ENCODE measurements around the gene KBTBD6. TPM values are rescaled to one million over a fixed set of nuclear protein-coding genes. Genes with fewer than 3 reads are reported as not detected.
"Not testable (repeated sequence)": the region's sequence is repeated elsewhere in the genome, so short reads cannot be mapped to it uniquely, and the experiment has no call there.

KBTBD6 gene
- total RNA-seq, 1 experiment from 2014 or later: 9.2 TPM

DNA sequence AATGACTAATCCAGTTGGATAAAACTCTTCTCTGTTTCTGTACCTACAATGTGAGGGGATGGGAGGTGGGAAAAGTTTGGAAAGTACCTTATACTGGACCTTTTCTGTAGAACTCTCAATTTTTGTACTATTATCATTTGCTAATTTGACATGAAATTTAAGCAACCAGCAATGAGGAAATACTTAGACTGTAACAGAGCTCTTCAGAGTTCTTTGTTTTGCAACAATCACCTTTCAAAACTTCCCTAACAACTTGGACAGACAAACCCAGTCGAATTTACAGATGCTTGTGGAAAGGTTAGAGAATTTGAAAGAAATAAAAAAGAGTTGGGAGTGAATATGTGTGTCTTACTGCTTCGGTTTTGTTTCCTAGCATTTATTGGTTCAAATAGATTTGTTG, 45.0 kb upstream of the KBTBD6 start:
- peaks cover 59% of the 10 kb centered on the region for H3K9me3 Mint-ChIP-seq
- H3K27ac Mint-ChIP-seq: no peak overlapping the region
- H3K27me3 Mint-ChIP-seq (ENCODE audit: low read depth): peaks cover 7% of the 10 kb centered on the region; the same call in 1 of the 2 replicates
- CTCF ChIA-PET: no interaction called here
- POLR2A ChIA-PET: interaction anchor here (0.6 kb wide), 1 partner anchor 33 kb away, joined by 4 read pairs; no protein-coding TSS in a partner anchor
- no peak overlapping the region for H3K4me3 Mint-ChIP-seq
- DNase-seq (ENCODE audit: low spot score): no peak
- TF ChIP-seq, protein P1, sequence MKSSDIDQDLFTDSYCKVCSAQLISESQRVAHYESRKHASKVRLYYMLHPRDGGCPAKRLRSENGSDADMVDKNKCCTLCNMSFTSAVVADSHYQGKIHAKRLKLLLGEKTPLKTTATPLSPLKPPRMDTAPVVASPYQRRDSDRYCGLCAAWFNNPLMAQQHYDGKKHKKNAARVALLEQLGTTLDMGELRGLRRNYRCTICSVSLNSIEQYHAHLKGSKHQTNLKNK (CRISPR knock-in tag; IDR thresholded peaks at IDR 0.05): no peak
- TF ChIP-seq, protein P2, sequence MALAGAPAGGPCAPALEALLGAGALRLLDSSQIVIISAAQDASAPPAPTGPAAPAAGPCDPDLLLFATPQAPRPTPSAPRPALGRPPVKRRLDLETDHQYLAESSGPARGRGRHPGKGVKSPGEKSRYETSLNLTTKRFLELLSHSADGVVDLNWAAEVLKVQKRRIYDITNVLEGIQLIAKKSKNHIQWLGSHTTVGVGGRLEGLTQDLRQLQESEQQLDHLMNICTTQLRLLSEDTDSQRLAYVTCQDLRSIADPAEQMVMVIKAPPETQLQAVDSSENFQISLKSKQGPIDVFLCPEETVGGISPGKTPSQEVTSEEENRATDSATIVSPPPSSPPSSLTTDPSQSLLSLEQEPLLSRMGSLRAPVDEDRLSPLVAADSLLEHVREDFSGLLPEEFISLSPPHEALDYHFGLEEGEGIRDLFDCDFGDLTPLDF (CRISPR knock-in tag; IDR thresholded peaks at IDR 0.05): no peak
- TF ChIP-seq ZNF671 (CRISPR knock-in tag; IDR thresholded peaks at IDR 0.05) (no peak), NR1H2 (CRISPR knock-in tag; IDR thresholded peaks at IDR 0.05) (no peak), FOXP1 (CRISPR knock-in tag; IDR thresholded peaks at IDR 0.05; ENCODE audit: borderline replicate concordance) (no peak), ERG (CRISPR knock-in tag; IDR thresholded peaks at IDR 0.05) (no peak), SOX15 (CRISPR knock-in tag; IDR thresholded peaks at IDR 0.05) (no peak), OVOL2 (CRISPR knock-in tag; IDR thresholded peaks at IDR 0.05; ENCODE audit: borderline replicate concordance) (no peak), NFYB (CRISPR knock-in tag; conservative IDR thresholded peaks at IDR 0.05; ENCODE audit: low read depth) (no peak), ELF4 (CRISPR knock-in tag; IDR thresholded peaks at IDR 0.05; ENCODE audit: low read depth) (no peak), ATF2 (CRISPR knock-in tag; IDR thresholded peaks at IDR 0.05; ENCODE audit: borderline replicate concordance, low read depth) (no peak), MXD4 (CRISPR knock-in tag; IDR thresholded peaks at IDR 0.05; ENCODE audit: borderline replicate concordance) (no peak), FOXK1 (CRISPR knock-in tag; IDR thresholded peaks at IDR 0.05) (no peak)
- TF ChIP-seq, protein P3, sequence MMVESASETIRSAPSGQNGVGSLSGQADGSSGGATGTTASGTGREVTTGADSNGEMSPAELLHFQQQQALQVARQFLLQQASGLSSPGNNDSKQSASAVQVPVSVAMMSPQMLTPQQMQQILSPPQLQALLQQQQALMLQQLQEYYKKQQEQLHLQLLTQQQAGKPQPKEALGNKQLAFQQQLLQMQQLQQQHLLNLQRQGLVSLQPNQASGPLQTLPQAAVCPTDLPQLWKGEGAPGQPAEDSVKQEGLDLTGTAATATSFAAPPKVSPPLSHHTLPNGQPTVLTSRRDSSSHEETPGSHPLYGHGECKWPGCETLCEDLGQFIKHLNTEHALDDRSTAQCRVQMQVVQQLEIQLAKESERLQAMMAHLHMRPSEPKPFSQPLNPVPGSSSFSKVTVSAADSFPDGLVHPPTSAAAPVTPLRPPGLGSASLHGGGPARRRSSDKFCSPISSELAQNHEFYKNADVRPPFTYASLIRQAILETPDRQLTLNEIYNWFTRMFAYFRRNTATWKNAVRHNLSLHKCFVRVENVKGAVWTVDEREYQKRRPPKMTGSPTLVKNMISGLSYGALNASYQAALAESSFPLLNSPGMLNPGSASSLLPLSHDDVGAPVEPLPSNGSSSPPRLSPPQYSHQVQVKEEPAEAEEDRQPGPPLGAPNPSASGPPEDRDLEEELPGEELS (CRISPR knock-in tag; IDR thresholded peaks at IDR 0.05): no peak
- TF ChIP-seq, protein P4, sequence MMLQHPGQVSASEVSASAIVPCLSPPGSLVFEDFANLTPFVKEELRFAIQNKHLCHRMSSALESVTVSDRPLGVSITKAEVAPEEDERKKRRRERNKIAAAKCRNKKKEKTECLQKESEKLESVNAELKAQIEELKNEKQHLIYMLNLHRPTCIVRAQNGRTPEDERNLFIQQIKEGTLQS (CRISPR knock-in tag; conservative IDR thresholded peaks at IDR 0.05): no peak
- TF ChIP-seq, protein P5, sequence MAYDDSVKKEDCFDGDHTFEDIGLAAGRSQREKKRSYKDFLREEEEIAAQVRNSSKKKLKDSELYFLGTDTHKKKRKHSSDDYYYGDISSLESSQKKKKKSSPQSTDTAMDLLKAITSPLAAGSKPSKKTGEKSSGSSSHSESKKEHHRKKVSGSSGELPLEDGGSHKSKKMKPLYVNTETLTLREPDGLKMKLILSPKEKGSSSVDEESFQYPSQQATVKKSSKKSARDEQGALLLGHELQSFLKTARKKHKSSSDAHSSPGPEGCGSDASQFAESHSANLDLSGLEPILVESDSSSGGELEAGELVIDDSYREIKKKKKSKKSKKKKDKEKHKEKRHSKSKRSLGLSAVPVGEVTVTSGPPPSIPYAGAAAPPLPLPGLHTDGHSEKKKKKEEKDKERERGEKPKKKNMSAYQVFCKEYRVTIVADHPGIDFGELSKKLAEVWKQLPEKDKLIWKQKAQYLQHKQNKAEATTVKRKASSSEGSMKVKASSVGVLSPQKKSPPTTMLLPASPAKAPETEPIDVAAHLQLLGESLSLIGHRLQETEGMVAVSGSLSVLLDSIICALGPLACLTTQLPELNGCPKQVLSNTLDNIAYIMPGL (CRISPR knock-in tag; IDR thresholded peaks at IDR 0.05): no peak
- H3K36me3 Mint-ChIP-seq: peaks cover 48% of the 10 kb centered on the region
- H3K4me1 Mint-ChIP-seq: no peaks in the 10 kb centered on the region
- ATAC-seq: no peak

- ATAC-seq; H3K27ac Mint-ChIP-seq; H3K4me1 Mint-ChIP-seq; POLR2A ChIA-PET; H3K4me3 Mint-ChIP-seq; H3K27me3 Mint-ChIP-seq (ENCODE audit: low read depth); CTCF ChIA-PET: not testable (repeated sequence)
- Mint-ChIP-seq H3K36me3 (peaks cover 52% of the 10 kb centered on the region), H3K9me3 (peaks cover 67% of the 10 kb centered on the region)
- peak; percentile 15 for DNase-seq (ENCODE audit: low spot score)
Measured at GRCh38 chr13:41175576-41175975, 43.0 kb upstream of the KBTBD6 start.

Data from WTC11 (cell line).